ENCODE results near the gene PRKAG2. TPM values are rescaled to one million over a fixed set of nuclear protein-coding genes. Genes with fewer than 3 reads are reported as not detected.

PRKAG2 gene
- total and polyA plus RNA-seq, 2 experiments from 2014 or later, result 9.1 to 14.9 TPM

- Histone ChIP-seq H2AFZ (no peak overlapping the region), H3K4me2 (no peak overlapping the region), H3K27me3 (ENCODE audit: insufficient read depth) (no peaks in the 10 kb centered on the region), H3F3A (replicated peaks; ENCODE audit: low read depth) (no peaks in the 10 kb centered on the region), H3K9me2 (ENCODE audit: insufficient read depth) (no peaks in the 10 kb centered on the region), H3K27ac (ENCODE audit: low read depth) (no peak overlapping the region), H4K20me1 (replicated peaks; ENCODE audit: insufficient read depth) (no peaks in the 10 kb centered on the region), H3K4me3 (no peak overlapping the region), H3K36me3 (ENCODE audit: insufficient read depth) (no peaks in the 10 kb centered on the region), H3K4me1 (ENCODE audit: insufficient read depth) (peaks cover 8% of the 10 kb centered on the region), H3K79me2 (replicated peaks; ENCODE audit: insufficient read depth) (no peaks in the 10 kb centered on the region)
- Mint-ChIP-seq H3K27ac (no peak overlapping the region), H3K36me3 (ENCODE audit: low read depth) (no peaks in the 10 kb centered on the region), H3K4me1 (peaks cover 20% of the 10 kb centered on the region), H3K27me3 (ENCODE audit: insufficient read depth, low read depth, poor library complexity) (peaks cover 12% of the 10 kb centered on the region), H3K4me3 (no peak overlapping the region), H3K9me3 (no peaks in the 10 kb centered on the region)
- no peak for TF ChIP-seq JUNB (IDR thresholded peaks at IDR 0.05; ENCODE audit: unreplicated experiment)
- TF ChIP-seq CREB1 (CRISPR knock-in tag; IDR thresholded peaks at IDR 0.05; ENCODE audit: low read depth), result no peak
- no peak for TF ChIP-seq ZNF331 (CRISPR knock-in tag; IDR thresholded peaks at IDR 0.05; ENCODE audit: low read depth)
- no peak for TF ChIP-seq POLR2AphosphoS5 (IDR thresholded peaks at IDR 0.05; ENCODE audit: low read depth)
- TF ChIP-seq EZH2 (IDR thresholded peaks at IDR 0.05; ENCODE audit: low read depth, unreplicated experiment), result no peak
- no peak for TF ChIP-seq REST (IDR thresholded peaks at IDR 0.05; ENCODE audit: unreplicated experiment)
- no peak for TF ChIP-seq ETS1 (IDR thresholded peaks at IDR 0.05)
- TF ChIP-seq NANOG (IDR thresholded peaks at IDR 0.05; ENCODE audit: borderline replicate concordance), result no peak
- no peak for TF ChIP-seq ZNF114 (CRISPR knock-in tag; IDR thresholded peaks at IDR 0.05)
- no peak for TF ChIP-seq EZH2phosphoT487 (IDR thresholded peaks at IDR 0.05; ENCODE audit: unreplicated experiment)
- TF ChIP-seq STAT1 (IDR thresholded peaks at IDR 0.05; ENCODE audit: unreplicated experiment), result no peak
- TF ChIP-seq ZNF462 (CRISPR knock-in tag; IDR thresholded peaks at IDR 0.05), result no peak
- TF ChIP-seq CTCF (conservative IDR thresholded peaks at IDR 0.05; ENCODE audit: low read depth in 2 of 2), result no peak
- no peak for DNase-seq (ENCODE audit: low spot score)
- ATAC-seq, result no peak
These were observed 9.9 kb downstream of the PRKAG2 start for GRCh38 chr7:151866761-151867655.
